Mesenteric fat pad (tissue), 1 donor: ENCODE data around the gene ACY1. TPM values are rescaled to one million over a fixed set of nuclear protein-coding genes. Genes with fewer than 3 reads are reported as not detected.

ENCODE experiments used
- DNase-seq: peaks from one replicate; pipeline ENCODE4 v3.0.0-alpha.2; 2020; ENCODE audit warnings: low spot score
- total RNA-seq: library from RNA; stranded (reverse); fragmentation: NEBNext Ultra II Directional; extraction: Animal tissue kit (Norgen Biotek cat#: 25700); gene quantifications from one replicate; pipeline ENCODE4 v1.2.1, GENCODE V29; 2021
- donor health status: DM: yes; HTN: yes; CAD: no.

The ACY1 gene
- total RNA-seq, 1 donor from 2014 or later = 35.1 TPM

DNA sequence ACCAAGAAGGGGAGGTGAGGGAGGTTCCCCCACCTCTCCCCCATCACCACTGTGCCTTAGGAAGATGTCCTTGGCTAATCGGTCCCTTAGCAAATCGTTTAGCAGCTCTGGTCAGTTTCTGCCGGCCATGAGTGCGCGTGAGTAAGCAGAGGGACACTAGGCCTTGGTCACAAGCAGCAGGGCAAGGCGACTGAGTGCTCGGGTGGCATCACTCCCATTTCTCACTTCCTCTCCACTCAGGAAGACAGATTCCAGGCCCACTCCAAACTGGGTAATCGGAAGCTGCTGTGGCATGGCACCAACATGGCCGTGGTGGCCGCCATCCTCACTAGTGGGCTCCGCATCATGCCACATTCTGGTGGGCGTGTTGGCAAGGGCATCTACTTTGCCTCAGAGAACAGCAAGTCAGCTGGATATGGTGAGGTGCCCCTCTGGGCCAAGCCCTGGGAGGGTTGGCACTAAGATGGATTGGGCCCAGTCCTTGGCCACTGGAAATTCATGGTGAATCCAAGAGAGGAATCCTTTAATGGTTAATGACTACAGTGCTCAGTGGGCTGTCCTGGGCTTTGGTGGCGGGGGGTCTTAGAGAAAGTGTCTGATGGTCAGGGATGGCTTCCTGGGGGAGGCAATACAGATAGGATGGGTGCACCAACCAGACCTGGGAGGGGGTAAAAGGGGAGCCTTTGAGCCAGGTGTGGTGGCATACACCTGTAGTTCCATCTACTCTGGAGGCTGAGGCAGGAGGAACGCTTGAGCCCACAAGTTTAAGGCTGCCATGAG is 37.2 kb upstream of the ACY1 start:
- no peak for DNase-seq

DNA sequence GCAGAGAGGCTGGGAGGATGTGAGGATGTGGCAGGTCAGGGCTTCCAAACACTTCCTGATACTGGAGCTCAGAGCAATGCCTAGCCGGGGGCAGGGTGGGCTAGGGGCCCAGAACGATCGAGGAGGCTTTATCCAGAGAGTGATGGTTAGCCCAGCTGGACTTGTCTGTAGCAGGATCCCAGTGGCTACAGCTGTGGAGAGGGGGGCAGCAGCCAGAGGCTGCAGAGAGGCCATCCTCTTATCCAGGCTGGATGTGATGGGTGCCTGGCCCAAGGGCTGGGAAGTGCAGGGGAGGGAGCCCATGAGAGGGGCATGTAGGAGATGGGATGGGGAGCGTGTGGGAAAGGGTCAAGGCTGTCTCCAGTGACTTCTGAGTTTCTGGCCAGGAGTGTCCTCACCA is 36.5 kb upstream of the ACY1 start:
- no peak for DNase-seq

DNA sequence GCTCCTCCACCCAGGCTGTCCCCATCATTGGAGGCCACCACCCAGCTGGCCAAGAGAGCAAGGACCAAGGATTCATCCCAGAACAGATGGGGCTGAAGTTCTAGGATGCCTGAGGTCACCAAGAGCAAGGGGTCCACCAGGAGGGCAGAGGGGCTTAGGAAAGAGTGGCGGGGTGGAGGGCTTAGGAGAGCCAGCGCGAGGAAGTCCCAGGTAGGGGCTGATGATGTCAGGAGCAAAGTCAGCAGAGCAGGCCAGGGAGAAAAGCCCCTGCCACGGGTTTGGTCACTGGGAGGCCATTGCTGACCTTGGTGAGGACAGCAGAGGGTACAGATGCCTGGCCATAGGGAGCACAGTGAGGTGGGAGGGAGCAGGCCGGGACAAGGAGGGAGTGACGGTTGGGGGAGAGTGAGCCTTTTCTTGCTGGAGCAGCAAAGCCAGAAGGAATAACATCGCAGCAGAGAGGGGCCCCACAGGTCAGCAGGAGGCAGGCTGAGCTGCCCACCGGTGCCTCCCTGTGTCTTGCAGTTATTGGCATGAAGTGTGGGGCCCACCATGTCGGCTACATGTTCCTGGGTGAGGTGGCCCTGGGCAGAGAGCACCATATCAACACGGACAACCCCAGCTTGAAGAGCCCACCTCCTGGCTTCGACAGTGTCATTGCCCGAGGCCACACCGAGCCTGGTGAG is 36.0 kb upstream of the ACY1 start:
- DNase-seq = no peak

- no peak for DNase-seq
Measured at GRCh38 chr3:51948016-51948580, 35.2 kb upstream of the ACY1 start.

GRCh38 chr3:51949121-51949520 is 34.2 kb upstream of the ACY1 start:
- DNase-seq = no peak

DNA sequence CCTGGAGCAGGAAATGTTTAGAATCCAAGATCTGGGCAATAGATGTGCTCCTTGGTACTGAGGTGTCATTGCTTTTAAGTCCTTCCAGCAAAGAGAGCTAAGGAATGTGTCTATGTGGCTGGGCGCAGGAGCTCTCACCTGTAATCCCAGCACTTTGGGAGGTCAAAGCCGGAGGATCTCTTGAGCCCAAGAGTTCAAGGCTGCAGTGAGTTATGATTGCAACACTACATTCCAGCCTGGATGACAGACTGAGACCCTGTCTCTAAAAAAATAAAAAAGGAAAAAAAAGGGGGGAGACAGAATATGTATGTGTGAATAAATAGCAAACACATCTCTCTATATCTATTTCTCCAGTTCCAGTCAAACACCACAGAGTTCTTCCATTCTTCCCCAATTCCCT is 32.4 kb upstream of the ACY1 start:
- no peak for DNase-seq

- no peak for DNase-seq
Measured at GRCh38 chr3:51953445-51953844, 29.9 kb upstream of the ACY1 start.

DNA sequence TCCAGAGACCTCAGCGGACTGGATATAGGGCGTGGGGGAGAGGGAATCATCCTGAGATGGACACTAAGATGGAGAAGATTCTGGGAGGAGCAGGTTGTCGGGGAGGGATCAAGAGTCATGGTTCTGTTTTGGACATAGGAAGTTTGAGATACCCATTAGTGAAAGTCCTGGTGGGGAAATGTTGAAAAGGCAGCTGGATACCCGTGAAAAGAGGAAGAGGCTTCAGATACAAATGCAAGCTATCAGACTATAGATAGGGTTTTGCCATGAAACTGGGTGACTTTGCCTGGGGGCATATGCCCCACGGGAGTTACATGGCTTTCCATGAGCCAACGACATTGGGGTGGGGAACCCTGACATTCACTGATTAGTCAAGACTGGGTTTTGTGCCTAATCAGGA is 29.2 kb upstream of the ACY1 start:
- DNase-seq = no peak

GRCh38 chr3:51954713-51955112 is 28.6 kb upstream of the ACY1 start:
- no peak for DNase-seq

DNA sequence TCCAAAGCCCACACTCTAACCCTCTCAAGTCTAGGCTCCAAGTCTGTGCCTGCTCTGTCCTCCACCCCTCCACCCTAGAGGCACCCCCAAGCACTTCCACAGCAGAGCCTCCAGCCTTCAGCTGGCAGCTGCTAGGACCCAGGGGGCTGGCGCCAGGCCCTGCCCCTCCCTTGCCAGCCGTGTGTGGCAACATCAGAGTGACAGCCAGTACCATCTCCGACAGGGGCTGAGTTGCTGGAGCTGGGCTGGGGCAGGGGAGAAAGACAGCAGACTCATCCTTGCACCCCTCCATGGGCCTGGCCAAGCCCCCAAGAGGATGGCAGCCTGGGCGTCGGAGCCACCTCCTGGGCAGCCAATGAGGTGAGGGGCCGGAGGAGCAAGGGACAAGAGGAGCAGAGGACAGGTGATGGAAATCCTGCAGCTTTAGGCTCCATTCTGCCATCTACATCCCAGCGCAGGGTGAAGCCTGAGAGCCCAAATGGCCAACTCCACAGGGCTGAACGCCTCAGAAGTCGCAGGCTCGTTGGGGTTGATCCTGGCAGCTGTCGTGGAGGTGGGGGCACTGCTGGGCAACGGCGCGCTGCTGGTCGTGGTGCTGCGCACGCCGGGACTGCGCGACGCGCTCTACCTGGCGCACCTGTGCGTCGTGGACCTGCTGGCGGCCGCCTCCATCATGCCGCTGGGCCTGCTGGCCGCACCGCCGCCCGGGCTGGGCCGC is 28.0 kb upstream of the ACY1 start, which contains the start of gene GPR62:
Gene GPR62 (plus strand): TSS at position 207 of the 718 bp plus-strand sequence. CDS start 272 bp downstream, at position 479.
- DNase-seq = no peak

DNA sequence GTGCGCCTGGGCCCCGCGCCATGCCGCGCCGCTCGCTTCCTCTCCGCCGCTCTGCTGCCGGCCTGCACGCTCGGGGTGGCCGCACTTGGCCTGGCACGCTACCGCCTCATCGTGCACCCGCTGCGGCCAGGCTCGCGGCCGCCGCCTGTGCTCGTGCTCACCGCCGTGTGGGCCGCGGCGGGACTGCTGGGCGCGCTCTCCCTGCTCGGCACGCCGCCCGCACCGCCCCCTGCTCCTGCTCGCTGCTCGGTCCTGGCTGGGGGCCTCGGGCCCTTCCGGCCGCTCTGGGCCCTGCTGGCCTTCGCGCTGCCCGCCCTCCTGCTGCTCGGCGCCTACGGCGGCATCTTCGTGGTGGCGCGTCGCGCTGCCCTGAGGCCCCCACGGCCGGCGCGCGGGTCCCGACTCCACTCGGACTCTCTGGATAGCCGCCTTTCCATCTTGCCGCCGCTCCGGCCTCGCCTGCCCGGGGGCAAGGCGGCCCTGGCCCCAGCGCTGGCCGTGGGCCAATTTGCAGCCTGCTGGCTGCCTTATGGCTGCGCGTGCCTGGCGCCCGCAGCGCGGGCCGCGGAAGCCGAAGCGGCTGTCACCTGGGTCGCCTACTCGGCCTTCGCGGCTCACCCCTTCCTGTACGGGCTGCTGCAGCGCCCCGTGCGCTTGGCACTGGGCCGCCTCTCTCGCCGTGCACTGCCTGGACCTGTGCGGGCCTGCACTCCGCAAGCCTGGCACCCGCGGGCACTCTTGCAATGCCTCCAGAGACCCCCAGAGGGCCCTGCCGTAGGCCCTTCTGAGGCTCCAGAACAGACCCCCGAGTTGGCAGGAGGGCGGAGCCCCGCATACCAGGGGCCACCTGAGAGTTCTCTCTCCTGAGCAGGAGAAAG is 27.2 kb upstream of the ACY1 start:
- no peak for DNase-seq

DNA sequence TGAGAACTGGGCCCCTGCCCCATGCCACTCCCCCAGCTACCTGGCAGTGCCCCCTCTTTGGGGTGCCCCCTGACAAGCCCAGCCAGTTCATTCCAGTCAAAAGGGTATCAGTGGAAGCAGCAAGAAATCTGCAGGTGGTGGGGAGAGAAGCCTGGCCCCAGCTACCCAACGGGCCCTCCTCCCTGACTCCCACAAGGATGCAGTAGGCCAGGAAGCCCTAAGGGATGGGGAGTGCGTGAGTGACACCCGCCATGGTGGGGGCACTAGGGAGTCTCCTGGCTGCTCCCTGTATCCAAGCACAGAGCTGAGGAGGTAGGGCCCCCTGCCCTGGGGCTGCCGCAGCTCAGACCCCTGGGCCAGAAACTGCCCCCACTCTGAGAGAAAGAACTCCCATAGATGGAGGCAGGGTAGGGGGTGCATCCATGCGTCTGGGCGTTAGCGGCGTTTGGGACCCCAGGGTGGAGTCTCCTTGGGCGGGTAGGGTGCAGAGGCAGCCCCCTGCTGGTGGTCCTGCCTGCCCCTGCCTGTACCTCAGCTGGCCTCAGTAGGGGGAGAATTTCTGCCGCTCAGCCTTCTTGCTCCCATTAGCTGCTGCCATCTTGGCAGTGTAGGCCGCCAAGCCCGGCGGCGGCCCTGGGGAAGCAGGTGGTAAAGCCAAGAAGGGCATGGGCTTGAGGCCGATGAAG is 25.7 kb upstream of the ACY1 start:
- no peak for DNase-seq

GRCh38 chr3:51958603-51959521 is 24.5 kb upstream of the ACY1 start:
- no peak for DNase-seq

DNA sequence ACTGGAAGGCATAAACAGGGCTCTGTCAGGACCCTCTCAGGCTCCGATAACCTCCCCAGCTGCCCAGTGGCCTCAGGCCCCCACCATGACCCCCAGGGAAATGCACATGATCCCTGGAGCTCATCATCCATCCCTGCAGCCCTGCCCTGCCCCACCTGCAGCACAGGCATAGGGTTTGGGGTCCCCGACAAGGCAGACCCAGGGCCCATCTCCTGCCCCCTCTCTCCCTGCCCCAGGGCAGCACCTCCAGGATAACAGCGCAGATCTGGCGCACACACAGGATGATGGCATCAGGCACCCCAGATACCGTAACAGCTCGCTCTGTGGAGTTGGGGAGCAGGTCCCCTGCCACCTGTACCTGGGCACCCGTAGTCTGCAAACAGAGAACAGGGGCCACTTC is 23.7 kb upstream of the ACY1 start:
- no peak for DNase-seq

DNA sequence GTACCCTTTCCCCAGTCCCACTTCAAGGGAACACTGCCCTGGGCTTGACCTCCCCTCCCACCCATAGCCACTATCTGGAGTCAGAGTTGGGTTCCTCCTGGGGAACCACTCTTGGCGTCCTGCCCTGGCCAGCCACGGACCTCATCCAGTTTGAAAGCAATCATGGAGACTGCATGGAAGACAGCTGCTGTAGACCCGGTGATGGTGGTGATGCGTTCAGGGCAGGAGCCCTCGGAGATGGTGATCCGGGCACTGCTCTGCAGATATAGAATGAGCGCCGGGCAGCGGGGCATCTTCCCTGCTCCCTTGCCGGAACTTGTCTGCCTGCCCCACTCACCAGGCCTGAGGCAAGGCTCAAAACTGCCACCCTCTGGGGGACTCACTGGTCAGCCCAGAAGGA is 22.9 kb upstream of the ACY1 start:
- DNase-seq = no peak

DNA sequence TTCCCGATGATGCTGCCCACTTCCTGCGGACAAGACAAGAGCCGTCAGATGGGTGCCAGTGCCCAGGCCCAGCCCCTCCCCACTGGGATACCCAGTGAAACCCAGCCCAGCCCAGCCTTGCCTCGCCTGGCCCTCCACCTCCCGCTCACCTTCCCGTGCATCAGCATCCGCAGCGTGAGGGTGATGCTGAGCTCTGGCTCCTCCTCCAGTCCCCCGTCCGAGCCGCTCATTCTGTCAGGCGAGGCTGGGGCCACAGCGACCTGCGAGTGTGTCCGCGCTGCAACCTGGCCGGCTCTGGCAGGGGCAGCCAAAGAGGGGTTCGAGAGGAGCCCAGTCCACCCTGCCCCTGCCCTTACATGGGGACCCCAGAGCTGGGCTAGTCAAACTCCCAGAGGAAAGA is 22.3 kb upstream of the ACY1 start:
- DNase-seq = no peak

GRCh38 chr3:51961602-51962569 is 21.4 kb upstream of the ACY1 start:
- no peak for DNase-seq
